Putamen (tissue), 1 donor: ENCODE data around the gene SLC25A15.
"Not testable (repeated sequence)": the region's sequence is repeated elsewhere in the genome, so short reads cannot be mapped to it uniquely, and the experiment has no call there.

Experiments used
- DNase-seq: peaks from one replicate; pipeline ENCODE4 v3.0.0-alpha.2; 2016; ENCODE audit warnings: low spot score

SLC25A15 gene

GRCh38 chr13:40813667-40814454 is 24.4 kb downstream of the SLC25A15 start:
- DNase-seq = no peak

- DNase-seq = no peak
Measured at GRCh38 chr13:40814803-40815202, 25.4 kb downstream of the SLC25A15 start.

- DNase-seq = no peak
Measured at GRCh38 chr13:40818926-40819325, 29.5 kb downstream of the SLC25A15 start.

DNA sequence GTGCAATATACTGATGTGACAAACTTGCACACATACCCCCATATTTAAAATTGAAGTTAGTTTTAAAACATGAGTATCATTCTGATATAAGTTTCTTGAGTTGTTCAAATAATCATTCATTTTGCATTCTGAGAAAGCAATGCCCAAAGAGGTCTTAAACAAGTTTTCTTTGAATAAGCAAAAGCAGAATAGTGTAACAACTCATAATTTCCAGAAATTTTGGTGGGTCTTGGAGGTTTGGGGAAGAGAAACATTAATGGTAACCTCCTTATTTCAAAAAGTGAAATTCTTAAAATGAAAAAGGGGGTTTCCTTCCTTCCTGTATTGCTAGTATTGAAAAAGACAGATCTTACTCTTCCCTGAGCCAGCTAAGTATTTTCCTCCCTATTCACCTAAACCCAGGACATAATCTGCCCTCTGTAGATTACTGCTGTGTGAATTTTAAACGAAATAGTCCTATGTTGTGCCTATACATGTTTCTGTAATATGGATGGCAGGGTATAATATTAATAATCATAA is 30.4 kb downstream of the SLC25A15 start:
- DNase-seq = no peak

GRCh38 chr13:40839725-40840124 is 50.3 kb downstream of the SLC25A15 start:
- not testable (repeated sequence) for DNase-seq

DNA sequence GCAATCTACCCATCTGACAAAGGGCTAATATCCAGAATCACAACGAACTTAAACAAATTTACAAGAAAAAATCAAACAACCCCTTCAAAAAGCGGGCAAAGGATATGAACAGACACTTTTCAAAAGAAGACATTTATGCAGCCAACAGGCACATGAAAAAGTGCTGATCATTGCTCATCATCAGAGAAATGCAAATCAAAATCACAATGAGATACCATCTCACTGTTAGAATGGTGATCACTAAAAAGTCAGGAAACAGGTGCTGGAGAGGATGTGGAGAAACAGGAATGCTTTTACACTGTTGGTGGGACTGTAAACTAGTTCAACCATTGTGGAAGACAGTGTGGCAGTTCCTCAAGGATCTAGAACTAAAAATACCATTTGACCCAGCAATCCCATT is 51.5 kb downstream of the SLC25A15 start:
- DNase-seq = not testable (repeated sequence)
